SU-DHL-6 (cell line): Measurements from ENCODE around the gene TPBGL.

Source experiments
- H2AFZ ChIP-seq: fragments of 200-600 bp; sonication (generic); 2 replicates; pipeline ENCODE4 v1.6.1; 2014; ENCODE audit warnings: low read depth, mild to moderate bottlenecking, moderate library complexity, mixed read lengths, antibody characterized with exemption, low read length; ENCODE audit not compliant: severe bottlenecking
- H3F3A ChIP-seq: fragments of 200-600 bp; shearing (Covaris generic); 2 replicates; pipeline ENCODE4 v1.6.0; 2016; ENCODE audit warnings: antibody characterized with exemption, mild to moderate bottlenecking; ENCODE audit not compliant: insufficient read depth
- H3K27ac ChIP-seq: fragments of 200-600 bp; sonication (generic); 2 replicates; pipeline ENCODE4 v1.5.1; 2016; ENCODE audit warnings: low read depth, mild to moderate bottlenecking, low read length, moderate library complexity, mixed read lengths
- H3K27me3 ChIP-seq: fragments of 200-600 bp; sonication (generic), shearing (Covaris generic); 2 replicates; pipeline ENCODE4 v1.6.0; 2014; ENCODE audit warnings: mild to moderate bottlenecking, low read length
- H3K36me3 ChIP-seq: fragments of 200-600 bp; sonication (generic); 2 replicates; pipeline ENCODE4 v1.6.1; 2014; ENCODE audit warnings: mild to moderate bottlenecking, low read length, mixed read lengths
- H3K4me2 ChIP-seq: fragments of 300-600, 200-600 bp; shearing (Covaris generic), sonication (generic); 2 replicates; pipeline ENCODE4 v1.6.0; 2014; ENCODE audit warnings: low read length, low read depth, mild to moderate bottlenecking; ENCODE audit not compliant: poor library complexity, severe bottlenecking
- H3K4me3 ChIP-seq: fragments of 200-600 bp; sonication (generic); 2 replicates; pipeline ENCODE4 v1.5.1; 2014; ENCODE audit warnings: antibody characterized with exemption, low read length, mild to moderate bottlenecking, mixed read lengths; ENCODE audit not compliant: insufficient read depth, poor library complexity, severe bottlenecking
- H3K79me2 ChIP-seq: fragments of 200-600 bp; sonication (generic); 2 replicates; pipeline ENCODE4 v1.6.1; 2014; ENCODE audit warnings: mild to moderate bottlenecking, low read length, moderate library complexity; ENCODE audit not compliant: insufficient read depth
- H3K9ac ChIP-seq: fragments of 200-600 bp; sonication (generic); 2 replicates; pipeline ENCODE4 v1.7.0; 2014; ENCODE audit warnings: mild to moderate bottlenecking, low read length
- H3K9me2 ChIP-seq: fragments of 200-600 bp; sonication (generic); replicated peaks from 2 replicates; pipeline ENCODE4 v1.6.1; 2014; ENCODE audit warnings: low read length; ENCODE audit not compliant: insufficient read depth
- H3K9me3 ChIP-seq: fragments of 200-600 bp; sonication (generic); 2 replicates; pipeline ENCODE4 v1.6.1; 2014; ENCODE audit warnings: low read length, mixed read lengths; ENCODE audit not compliant: insufficient read depth
- H4K20me1 ChIP-seq: fragments of 200-600 bp; sonication (generic); 2 replicates; pipeline ENCODE4 v1.6.1; 2014; ENCODE audit warnings: low read depth, mild to moderate bottlenecking, antibody characterized with exemption, low read length, moderate library complexity, mixed read lengths
- EZH2phosphoT487 ChIP-seq: fragments of 200-600 bp; sonication (generic), shearing (Covaris generic); conservative IDR thresholded peaks from 2 replicates; pipeline ENCODE4 v1.6.1; 2018; ENCODE audit warnings: mild to moderate bottlenecking, antibody characterized with exemption, low read length, moderate library complexity, mixed read lengths
- TF ChIP-seq, protein P1 (sequence below): fragments of 200-600 bp; sonication (generic); IDR thresholded peaks from one replicate; pipeline ENCODE4 v1.5.1; 2017; ENCODE audit warnings: antibody characterized with exemption, mild to moderate bottlenecking, low read length, moderate library complexity; ENCODE audit not compliant: insufficient read depth, poor library complexity, severe bottlenecking

The TPBGL gene

DNA sequence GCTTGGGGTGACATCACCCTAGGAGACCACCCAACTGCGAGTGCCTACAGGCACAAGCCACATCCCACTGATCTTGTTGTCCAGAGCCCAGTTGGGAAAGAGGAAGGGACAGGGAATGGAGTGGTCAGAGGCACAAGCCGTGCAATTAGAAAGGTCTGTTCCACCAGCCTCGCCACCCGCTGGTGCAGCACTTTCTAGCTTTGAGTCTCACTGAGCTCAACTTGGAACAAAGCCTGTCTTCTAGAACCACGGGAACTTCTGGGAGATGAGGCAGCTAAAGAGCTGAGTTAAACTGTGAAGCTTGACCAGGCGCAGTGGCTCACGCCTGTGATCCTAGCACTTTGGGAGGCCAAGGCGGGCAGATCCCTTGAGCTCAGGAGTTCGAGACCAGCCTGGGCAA lies 29.3 kb downstream of the TPBGL start:
- Histone ChIP-seq H3K27me3 (no peaks in the 10 kb centered on the region), H3K9me2 (no peaks in the 10 kb centered on the region), H3K9ac (no peak overlapping the region), H3K79me2 (no peaks in the 10 kb centered on the region), H2AFZ (no peak overlapping the region), H3F3A (no peaks in the 10 kb centered on the region), H4K20me1 (no peaks in the 10 kb centered on the region), H3K9me3 (no peaks in the 10 kb centered on the region), H3K4me2 (no peak overlapping the region), H3K4me3 (no peak overlapping the region), H3K36me3 (no peaks in the 10 kb centered on the region), H3K27ac (no peak overlapping the region)
- TF ChIP-seq, protein P1, sequence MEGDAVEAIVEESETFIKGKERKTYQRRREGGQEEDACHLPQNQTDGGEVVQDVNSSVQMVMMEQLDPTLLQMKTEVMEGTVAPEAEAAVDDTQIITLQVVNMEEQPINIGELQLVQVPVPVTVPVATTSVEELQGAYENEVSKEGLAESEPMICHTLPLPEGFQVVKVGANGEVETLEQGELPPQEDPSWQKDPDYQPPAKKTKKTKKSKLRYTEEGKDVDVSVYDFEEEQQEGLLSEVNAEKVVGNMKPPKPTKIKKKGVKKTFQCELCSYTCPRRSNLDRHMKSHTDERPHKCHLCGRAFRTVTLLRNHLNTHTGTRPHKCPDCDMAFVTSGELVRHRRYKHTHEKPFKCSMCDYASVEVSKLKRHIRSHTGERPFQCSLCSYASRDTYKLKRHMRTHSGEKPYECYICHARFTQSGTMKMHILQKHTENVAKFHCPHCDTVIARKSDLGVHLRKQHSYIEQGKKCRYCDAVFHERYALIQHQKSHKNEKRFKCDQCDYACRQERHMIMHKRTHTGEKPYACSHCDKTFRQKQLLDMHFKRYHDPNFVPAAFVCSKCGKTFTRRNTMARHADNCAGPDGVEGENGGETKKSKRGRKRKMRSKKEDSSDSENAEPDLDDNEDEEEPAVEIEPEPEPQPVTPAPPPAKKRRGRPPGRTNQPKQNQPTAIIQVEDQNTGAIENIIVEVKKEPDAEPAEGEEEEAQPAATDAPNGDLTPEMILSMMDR, result no peak
- no peak for TF ChIP-seq EZH2phosphoT487

- Histone ChIP-seq H3K4me2 (no peak overlapping the region), H3K27me3 (no peaks in the 10 kb centered on the region), H3K9ac (no peak overlapping the region), H3K4me3 (no peak overlapping the region), H3K27ac (no peak overlapping the region), H4K20me1 (no peaks in the 10 kb centered on the region), H3K9me3 (no peaks in the 10 kb centered on the region), H3K36me3 (no peaks in the 10 kb centered on the region), H3F3A (no peaks in the 10 kb centered on the region), H3K79me2 (no peaks in the 10 kb centered on the region), H3K9me2 (no peaks in the 10 kb centered on the region), H2AFZ (no peak overlapping the region)
- TF ChIP-seq EZH2phosphoT487, result no peak
- TF ChIP-seq, protein P1, result peak; percentile 49
These were observed 30.4 kb downstream of the TPBGL start for GRCh38 chr11:75270896-75271418.

- Histone ChIP-seq H2AFZ (no peak overlapping the region), H3K79me2 (no peaks in the 10 kb centered on the region), H3K9ac (no peak overlapping the region), H3K4me3 (no peak overlapping the region), H3K36me3 (no peaks in the 10 kb centered on the region), H4K20me1 (no peaks in the 10 kb centered on the region), H3K9me3 (no peaks in the 10 kb centered on the region), H3K4me2 (no peak overlapping the region), H3K9me2 (no peaks in the 10 kb centered on the region), H3K27ac (no peak overlapping the region), H3F3A (no peaks in the 10 kb centered on the region), H3K27me3 (no peaks in the 10 kb centered on the region)
- TF ChIP-seq, protein P1, result no peak
- no peak for TF ChIP-seq EZH2phosphoT487
These were observed 31.2 kb downstream of the TPBGL start for GRCh38 chr11:75271730-75272129.
